Measurements from ENCODE around the gene PLS3. TPM values are rescaled to one million over a fixed set of nuclear protein-coding genes. Genes with fewer than 3 reads are reported as not detected.

Gene PLS3
- total and polyA plus RNA-seq, 2 donors (not counting 3 experiments of a cell fraction or from before 2014, with no cell fraction given) = 120 to 329 TPM

- POLR2A ChIA-PET = no interaction called here
- FAIRE-seq = no peak
- intact Hi-C loops (cut with micrococcal nuclease) = no loop called here
Measured at GRCh38 chrX:115665122-115665521, 104.1 kb downstream of the PLS3 start.

More at GRCh38 chrX:115665122-115665521, 104.1 kb downstream of the PLS3 start:
- no TSS peak for BruUV-seq (replicated peaks)
- Histone ChIP-seq H3K4me1 (ENCODE audit: control insufficient read depth, extremely low read depth, insufficient read depth, low read length) (no peaks in the 10 kb centered on the region), H3K9ac (replicated peaks; ENCODE audit: extremely low read depth, insufficient read depth, low read length) (no peak overlapping the region), H3K36me3 (ENCODE audit: control insufficient read depth in 2 of 2, extremely low read depth in 1 of 2, insufficient read depth in 2 of 2, low read length in 2 of 2) (no peaks in the 10 kb centered on the region), H3K4me3 (replicated peaks in 1 of 3; ENCODE audit: insufficient read depth in 1 of 3, low read depth in 1 of 3, low read length in 3 of 3) (no peak overlapping the region), H3K27me3 (ENCODE audit: control insufficient read depth in 2 of 2, insufficient read depth in 2 of 2, low read length in 2 of 2) (no peaks in the 10 kb centered on the region), H3K79me2 (ENCODE audit: control insufficient read depth, insufficient read depth, low read length) (no peaks in the 10 kb centered on the region), H4K20me1 (replicated peaks; ENCODE audit: control insufficient read depth, extremely low read depth, insufficient read depth, low read length) (no peaks in the 10 kb centered on the region), H3K27ac (ENCODE audit: insufficient read depth, low read depth, low read length) (no peak overlapping the region), H3K9me3 (replicated peaks; ENCODE audit: control insufficient read depth, insufficient read depth, low read length) (no peaks in the 10 kb centered on the region), H2AFZ (ENCODE audit: low read depth, low read length) (no peak overlapping the region), H3K9me1 (replicated peaks; ENCODE audit: control insufficient read depth, extremely low read depth, insufficient read depth, low read length) (no peaks in the 10 kb centered on the region), H3K4me2 (ENCODE audit: insufficient read depth, low read length) (no peak overlapping the region)
- dilution Hi-C loops (cut with MboI; ENCODE audit: extremely low pct_ligation_motif_present, low sequenced_read_pairs) = no loop called here
- CTCF ChIA-PET = no interaction called here
- DNase-seq (ENCODE audit: low read depth, low spot score) = no peak
- TF ChIP-seq EZH2 (IDR thresholded peaks at IDR 0.05; ENCODE audit: borderline replicate concordance, low read depth, low read length, severe bottlenecking) (no peak), POLR2A (IDR thresholded peaks at IDR 0.05; ENCODE audit: low read depth, low read length) (no peak), CTCF (IDR thresholded peaks at IDR 0.05; ENCODE audit: extremely low read depth in 1 of 2, insufficient read depth in 1 of 2, low read depth in 1 of 2, low read length in 2 of 2) (no peak), FOS (IDR thresholded peaks at IDR 0.05; ENCODE audit: borderline replicate concordance, insufficient read depth, low read length) (no peak), MAX (IDR thresholded peaks at IDR 0.05; ENCODE audit: insufficient read depth, insufficient read length) (no peak), POLR2AphosphoS5 (IDR thresholded peaks at IDR 0.05; ENCODE audit: insufficient read depth, low read depth, low read length) (no peak)
